HAP-1 (cell line): ENCODE results near the gene OTOG.

Source experiments
- DNase-seq, 2 experiments: peaks; one replicate each; pipeline ENCODE4 v3.0.0-alpha.2; 2016 to 2020; ENCODE audit warnings: low spot score in 2 of 2
- H3K27me3 ChIP-seq: fragments of 250-450 bp; sonication (Bioruptor Pico); 2 replicates; pipeline ENCODE4 v1.5.1; 2020; ENCODE audit warnings: low read depth, mild to moderate bottlenecking, moderate library complexity
- H3K36me3 ChIP-seq: fragments of 250-450 bp; sonication (Bioruptor Pico); replicated peaks from 2 replicates; pipeline ENCODE4 v1.5.1; 2020; ENCODE audit warnings: mild to moderate bottlenecking
- H3K4me1 ChIP-seq: fragments of 250-450 bp; sonication (Bioruptor Pico); 2 replicates; pipeline ENCODE4 v1.5.1; 2020; ENCODE audit warnings: mild to moderate bottlenecking
- H3K4me3 ChIP-seq: fragments of 250-450 bp; sonication (Bioruptor Pico); 2 replicates; pipeline ENCODE4 v1.5.1; 2020; ENCODE audit warnings: mild to moderate bottlenecking, moderate library complexity
- H3K9me3 ChIP-seq: fragments of 250-450 bp; sonication (Bioruptor Pico); 2 replicates; pipeline ENCODE4 v1.5.1; 2020; ENCODE audit warnings: mild to moderate bottlenecking, moderate library complexity
- in situ Hi-C: fragments of 300-500 bp; cut with MboI; formaldehyde crosslinking; loops from 3 replicates; pipeline ENCODE4 v1.14.3; 2020; ENCODE audit warnings: low sequenced_read_pairs, inconsistent platforms, mixed read lengths

Gene OTOG

DNA sequence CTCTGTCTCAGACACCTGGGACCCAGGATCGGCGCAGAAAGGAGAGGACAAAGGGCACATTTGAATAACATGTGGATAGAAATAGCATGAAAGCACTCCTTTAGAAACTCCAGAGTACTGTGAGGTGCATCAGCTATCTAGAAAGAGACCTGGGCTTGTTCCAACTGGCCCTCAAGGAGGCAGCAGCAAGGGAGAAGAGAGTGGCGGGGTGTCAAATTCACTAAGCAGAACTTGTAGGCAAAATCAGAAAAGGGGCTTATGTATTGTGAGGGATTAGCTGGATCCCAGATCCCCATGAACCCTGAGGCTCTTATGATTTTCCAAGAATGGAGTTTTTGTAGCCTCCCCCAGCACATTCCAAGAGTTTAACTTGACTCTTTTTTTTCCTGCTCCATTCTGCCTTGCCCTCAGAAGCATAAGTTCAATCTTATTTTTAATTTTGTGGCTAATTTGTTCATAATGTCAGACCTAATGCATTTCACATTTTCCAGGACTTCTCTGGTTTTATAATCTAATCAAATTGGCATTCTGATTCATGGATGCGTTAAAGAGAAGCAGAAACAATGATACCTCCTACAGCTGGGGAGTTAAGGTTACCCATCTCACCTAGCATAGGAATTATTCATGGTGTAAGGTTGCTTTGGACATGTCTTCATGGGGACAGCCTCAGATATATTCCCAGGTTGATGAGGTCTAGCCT lies 36.4 kb upstream of the OTOG start:
- H3K4me3 ChIP-seq: no peak overlapping the region
- no peaks in the 10 kb centered on the region for H3K36me3 ChIP-seq
- H3K27me3 ChIP-seq: peaks cover 9% of the 10 kb centered on the region; the same call in 1 of the 2 replicates
- H3K9me3 ChIP-seq: no peaks in the 10 kb centered on the region
- no peaks in the 10 kb centered on the region for H3K4me1 ChIP-seq
- in situ Hi-C loops: no loop called here
- no peak for DNase-seq

DNA sequence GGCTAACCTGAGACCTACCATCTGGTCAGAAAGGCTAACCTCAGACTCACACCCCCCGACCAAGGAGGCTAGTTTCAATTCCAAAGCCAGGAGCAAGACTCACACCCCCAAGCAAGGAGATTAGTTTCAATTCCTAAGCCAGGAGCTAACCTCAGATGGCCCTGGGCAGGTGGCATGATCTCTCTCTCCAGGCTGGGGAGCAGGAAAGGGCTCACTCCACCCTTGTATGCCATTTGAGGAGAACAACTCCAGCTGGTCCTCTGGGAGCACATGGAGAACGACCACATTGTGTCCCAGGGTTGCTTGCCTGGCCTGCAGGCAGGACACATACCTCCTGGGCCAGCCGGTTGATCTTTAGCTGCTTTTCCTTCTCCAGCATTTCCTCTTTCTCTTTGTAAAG lies 35.5 kb upstream of the OTOG start:
- no peaks in the 10 kb centered on the region for H3K4me1 ChIP-seq
- H3K36me3 ChIP-seq: no peaks in the 10 kb centered on the region
- DNase-seq: no peak
- no peaks in the 10 kb centered on the region for H3K9me3 ChIP-seq
- no peak overlapping the region for H3K4me3 ChIP-seq
- in situ Hi-C loops: no loop called here
- H3K27me3 ChIP-seq: peaks cover 9% of the 10 kb centered on the region; the same call in 1 of the 2 replicates

DNA sequence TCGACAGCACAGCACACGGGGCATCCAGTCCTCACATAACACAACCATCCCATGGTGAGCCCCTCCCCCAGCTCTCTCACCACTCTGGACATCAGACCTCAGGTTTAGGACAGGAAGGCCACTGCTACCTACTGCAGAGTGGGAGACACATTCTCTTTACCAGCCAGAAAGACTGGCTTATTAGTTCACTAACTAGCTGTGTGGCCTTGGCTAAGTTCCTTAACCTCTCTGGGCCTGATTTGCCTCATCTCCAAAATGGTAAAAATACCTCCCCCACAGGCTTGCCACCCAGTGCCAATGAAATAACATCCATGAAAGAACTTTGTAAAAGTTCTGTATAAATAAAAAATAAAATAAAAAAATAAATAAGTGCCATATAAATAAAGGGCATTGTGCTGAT lies 35.0 kb upstream of the OTOG start:
- Histone ChIP-seq H3K4me3 (no peak overlapping the region), H3K36me3 (no peaks in the 10 kb centered on the region), H3K27me3 (peaks cover 9% of the 10 kb centered on the region; the same call in 1 of the 2 replicates), H3K9me3 (no peaks in the 10 kb centered on the region), H3K4me1 (no peaks in the 10 kb centered on the region)
- in situ Hi-C loops: no loop called here
- DNase-seq: no peak

DNA sequence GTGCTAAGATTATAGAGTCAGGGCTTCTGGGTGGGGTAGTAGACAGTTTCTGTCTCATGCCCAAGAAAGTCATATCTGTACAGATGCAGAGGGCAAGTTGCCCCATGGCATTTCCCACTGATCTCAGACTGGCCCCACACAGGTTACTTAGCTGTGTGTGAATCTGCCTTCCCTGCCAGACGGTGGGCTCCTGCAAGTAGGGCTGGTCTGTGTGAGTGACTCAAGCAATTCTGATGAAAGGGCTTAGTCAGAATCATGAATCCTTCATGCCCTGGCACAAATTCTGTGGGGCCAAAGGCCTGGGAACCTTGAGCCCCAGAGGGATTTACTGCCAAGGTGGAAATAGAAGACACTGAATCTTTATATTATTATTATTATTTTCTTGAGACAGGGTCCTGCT lies 33.2 kb upstream of the OTOG start:
- in situ Hi-C loops: no loop called here

DNA sequence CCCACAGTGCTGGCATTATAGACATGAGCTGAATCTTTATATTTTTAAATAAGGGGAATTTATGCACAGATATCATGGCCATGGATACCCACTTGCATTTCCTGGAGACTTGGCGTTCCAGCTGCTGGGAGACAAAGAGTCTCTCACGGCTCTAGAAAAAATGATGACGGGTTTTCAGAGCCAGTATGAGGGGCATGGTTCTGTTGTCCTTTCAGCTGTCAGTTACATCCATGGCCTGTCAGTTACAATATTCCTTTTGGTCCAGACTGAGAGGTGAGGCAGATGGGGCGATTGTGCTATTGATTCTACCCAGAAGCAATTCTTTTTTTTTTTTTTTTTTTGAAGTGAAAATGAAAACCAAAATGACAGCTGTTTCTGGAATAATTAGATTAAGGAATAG lies 32.6 kb upstream of the OTOG start:
- H3K27me3 ChIP-seq: peaks cover 4% of the 10 kb centered on the region; the same call in 1 of the 2 replicates
- no peak for DNase-seq
- H3K36me3 ChIP-seq: no peaks in the 10 kb centered on the region
- H3K4me3 ChIP-seq: no peak overlapping the region
- H3K9me3 ChIP-seq: no peaks in the 10 kb centered on the region
- no peaks in the 10 kb centered on the region for H3K4me1 ChIP-seq
- in situ Hi-C loops: no loop called here

More for the DNA sequence above, 33.2 kb upstream of the OTOG start:
- H3K36me3 ChIP-seq: no peaks in the 10 kb centered on the region
- peaks cover 4% of the 10 kb centered on the region; the same call in 1 of the 2 replicates for H3K27me3 ChIP-seq
- H3K4me3 ChIP-seq: no peak overlapping the region
- H3K9me3 ChIP-seq: no peaks in the 10 kb centered on the region
- no peaks in the 10 kb centered on the region for H3K4me1 ChIP-seq
- no peak for DNase-seq

DNA sequence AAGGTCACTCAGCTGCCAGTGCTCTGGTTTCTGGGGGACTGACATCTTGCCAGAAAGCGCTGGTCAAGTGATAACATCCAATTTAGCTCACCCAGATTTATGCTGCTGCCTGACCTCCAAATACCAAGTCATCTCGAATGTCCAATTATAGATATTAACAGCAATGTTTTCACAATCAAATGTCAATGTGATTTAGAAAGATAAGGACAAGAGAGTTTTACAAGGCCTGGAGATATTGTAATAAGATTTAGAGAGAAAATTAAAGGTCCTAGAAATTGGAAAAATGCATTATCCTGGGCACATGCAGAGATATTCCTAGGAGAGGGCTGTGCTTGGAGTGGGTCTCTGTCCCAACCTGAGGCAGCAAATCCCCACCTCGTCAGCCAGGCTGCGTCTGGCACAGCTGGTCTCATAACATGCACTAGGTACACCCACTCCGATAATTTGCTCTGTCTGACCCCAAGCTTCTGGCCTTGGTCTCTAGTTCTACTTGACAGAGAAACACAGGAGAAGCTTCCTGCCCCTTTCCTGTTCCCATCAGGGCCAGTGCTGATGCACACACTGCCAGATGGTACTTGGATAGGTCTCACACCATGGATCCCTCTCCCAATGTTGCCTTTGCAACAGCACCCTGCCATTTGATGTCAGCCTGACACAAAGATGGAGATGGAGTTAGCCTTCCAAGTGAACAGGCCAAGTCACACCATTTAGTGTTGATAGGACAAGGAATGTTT lies 31.4 kb upstream of the OTOG start:
- no peak for DNase-seq
- in situ Hi-C loops: no loop called here

DNA sequence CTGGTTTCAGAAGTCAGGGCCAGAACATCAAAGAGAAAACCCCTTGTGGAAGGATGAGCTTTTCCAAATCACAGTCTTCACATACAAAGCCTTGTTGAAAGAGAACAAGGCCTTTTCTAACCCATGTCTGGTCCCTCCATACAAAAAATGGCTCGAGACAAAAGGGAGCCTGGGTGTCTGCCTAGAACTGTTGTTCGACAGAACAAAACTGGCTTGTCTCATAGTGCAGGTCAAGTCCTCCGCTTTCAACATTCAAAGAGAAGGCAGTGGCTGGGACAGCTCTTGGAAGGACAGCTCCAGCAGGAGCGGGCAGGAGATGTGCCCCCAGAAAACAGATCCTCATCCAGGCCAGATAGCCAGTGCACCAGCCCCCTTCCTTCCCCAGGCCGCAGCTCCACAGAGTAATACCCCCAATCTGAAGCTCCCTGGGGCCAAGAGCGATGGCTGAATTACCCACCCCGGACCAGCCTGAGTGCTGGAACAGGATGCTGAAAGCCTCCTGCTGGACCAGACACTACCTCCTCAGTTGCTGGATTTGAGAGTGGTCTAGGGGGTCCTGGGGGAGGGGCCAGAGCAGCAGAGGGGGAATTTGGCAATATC lies 30.4 kb upstream of the OTOG start:
- DNase-seq: no peak
- Histone ChIP-seq H3K9me3 (no peaks in the 10 kb centered on the region), H3K36me3 (no peaks in the 10 kb centered on the region), H3K27me3 (no peaks in the 10 kb centered on the region), H3K4me3 (no peak overlapping the region), H3K4me1 (no peaks in the 10 kb centered on the region)
- in situ Hi-C loops: no loop called here

More for the DNA sequence above, 31.4 kb upstream of the OTOG start:
- Histone ChIP-seq H3K36me3 (no peaks in the 10 kb centered on the region), H3K27me3 (peaks cover 2% of the 10 kb centered on the region; the same call in 1 of the 2 replicates), H3K4me3 (no peak overlapping the region), H3K4me1 (no peaks in the 10 kb centered on the region), H3K9me3 (no peaks in the 10 kb centered on the region)

DNA sequence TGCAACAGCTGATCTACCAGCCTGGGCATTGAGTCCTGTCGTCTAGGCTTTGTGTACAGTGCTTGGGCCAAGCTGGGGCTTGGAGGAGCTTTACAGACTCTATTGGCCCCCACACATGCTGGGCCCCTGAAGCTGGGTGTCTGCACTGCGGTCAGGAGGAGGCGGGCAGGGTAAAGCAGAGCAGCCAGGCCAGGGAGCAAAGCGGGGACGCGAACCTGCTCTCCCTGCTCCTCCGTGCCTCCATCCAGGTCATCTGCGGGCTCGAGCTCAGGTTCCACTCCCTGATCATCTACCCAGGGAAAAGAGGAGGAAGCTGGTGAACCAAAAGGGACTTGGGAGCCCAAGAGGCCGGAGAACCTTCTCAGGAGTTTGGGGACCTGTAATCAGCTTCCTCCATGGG lies 29.9 kb upstream of the OTOG start:
- DNase-seq: no peak
- H3K27me3 ChIP-seq: no peaks in the 10 kb centered on the region
- in situ Hi-C loops: no loop called here
- no peaks in the 10 kb centered on the region for H3K4me1 ChIP-seq
- no peak overlapping the region for H3K4me3 ChIP-seq
- H3K36me3 ChIP-seq: no peaks in the 10 kb centered on the region
- no peaks in the 10 kb centered on the region for H3K9me3 ChIP-seq

DNA sequence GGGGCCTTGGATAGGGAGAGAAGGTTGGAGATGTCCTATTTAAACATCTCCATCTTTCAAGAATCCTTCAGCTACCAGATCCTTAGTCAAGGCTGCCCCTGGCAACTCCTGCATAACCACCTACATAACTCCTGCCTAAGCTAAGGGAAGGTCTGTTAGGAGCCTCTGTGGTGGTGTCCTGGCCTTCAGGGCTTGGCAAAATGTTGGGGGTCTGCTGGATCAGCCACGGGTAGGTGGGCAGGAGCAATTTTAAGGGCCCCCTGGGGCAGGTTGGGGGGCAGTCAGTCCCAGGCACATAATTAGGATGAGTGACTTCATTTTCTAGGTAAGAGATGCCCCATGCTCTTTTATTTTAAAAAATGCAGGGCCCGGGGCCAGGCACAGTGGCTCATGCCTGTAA lies 28.7 kb upstream of the OTOG start:
- Histone ChIP-seq H3K36me3 (no peaks in the 10 kb centered on the region), H3K9me3 (no peaks in the 10 kb centered on the region), H3K27me3 (no peaks in the 10 kb centered on the region), H3K4me1 (no peaks in the 10 kb centered on the region), H3K4me3 (no peak overlapping the region)
- no peak for DNase-seq
- in situ Hi-C loops: no loop called here

DNA sequence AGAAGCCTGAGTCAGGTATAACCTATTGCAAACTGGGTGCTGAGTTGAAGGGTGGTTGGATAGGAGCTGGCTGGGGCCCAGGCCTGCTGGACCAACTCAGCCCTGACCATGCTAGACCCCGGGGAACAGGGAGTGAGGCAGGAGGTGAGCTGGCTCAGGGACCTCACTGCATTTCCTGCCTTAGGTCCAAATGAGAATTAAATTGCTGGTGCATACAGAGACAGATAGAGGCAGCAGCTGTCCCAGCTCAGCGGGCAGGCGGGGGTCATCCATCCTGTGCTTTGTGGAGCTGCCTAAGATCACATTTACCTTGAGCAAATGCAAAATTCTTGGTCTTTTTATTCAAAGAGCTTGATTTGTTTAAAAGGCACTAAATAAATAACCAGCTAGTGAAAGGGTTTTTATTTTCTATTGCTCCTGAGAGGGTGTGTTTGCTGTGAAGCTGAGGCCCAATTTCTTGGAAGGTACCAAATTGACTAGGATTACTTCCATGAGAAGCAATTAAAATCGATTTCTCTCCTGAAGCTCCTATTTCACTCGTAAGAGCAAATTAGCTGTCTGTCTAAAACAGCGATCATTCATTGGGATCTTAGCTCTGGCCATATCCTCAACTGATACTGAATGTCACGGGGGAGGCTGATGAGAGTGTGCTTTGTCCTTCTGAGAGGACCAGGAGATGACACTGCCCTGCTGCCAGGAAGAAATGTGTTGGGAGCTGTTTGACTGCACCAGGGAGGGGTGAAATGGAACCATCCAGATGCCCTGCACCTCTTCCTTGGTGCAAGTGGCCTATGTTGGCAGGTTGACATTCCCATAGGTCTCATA lies 27.8 kb upstream of the OTOG start:
- no peaks in the 10 kb centered on the region for H3K36me3 ChIP-seq
- no peaks in the 10 kb centered on the region for H3K4me1 ChIP-seq
- in situ Hi-C loops: no loop called here
- no peak overlapping the region for H3K4me3 ChIP-seq
- no peaks in the 10 kb centered on the region for H3K9me3 ChIP-seq
- no peaks in the 10 kb centered on the region for H3K27me3 ChIP-seq
- no peak for DNase-seq

DNA sequence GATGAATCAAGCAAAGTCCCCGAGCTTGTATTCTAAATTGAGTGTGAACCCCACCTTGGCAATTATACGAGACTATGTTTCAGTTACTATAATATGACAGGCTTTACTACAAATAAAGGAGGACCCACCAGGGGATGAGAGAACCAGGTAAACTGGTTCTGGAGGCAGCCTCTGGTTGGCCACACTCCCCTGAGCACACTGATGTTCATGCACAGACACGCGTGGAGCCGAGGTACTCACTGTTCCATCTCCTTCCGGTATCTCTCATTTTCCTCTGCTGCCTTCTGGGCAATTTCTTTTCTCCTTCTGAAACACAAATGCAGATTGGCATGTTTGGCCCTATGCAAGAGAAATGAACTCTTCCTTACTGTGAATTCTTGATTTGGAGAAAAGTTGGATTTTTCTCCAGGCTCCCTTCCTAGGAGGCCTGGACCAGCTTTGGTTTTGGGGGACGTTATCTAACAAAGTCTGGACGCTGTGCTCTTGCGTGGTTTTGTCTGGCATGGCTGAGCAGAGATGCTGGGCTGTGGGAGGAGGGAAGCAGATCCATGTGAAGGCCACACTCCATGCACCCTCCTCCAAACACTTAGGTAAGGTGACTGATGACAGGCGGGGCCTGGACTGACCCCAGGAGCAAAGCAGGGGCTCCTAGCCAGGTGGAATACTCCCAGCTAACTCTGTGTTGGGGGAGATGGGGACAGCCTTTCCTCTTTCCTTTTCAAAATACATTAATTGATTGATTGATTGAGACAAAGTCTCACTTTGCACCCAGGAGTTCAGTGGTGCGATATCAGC lies 25.8 kb upstream of the OTOG start:
- no peak for DNase-seq
- no peaks in the 10 kb centered on the region for H3K9me3 ChIP-seq
- no peak overlapping the region for H3K4me3 ChIP-seq
- no peaks in the 10 kb centered on the region for H3K27me3 ChIP-seq
- H3K36me3 ChIP-seq: no peaks in the 10 kb centered on the region
- in situ Hi-C loops: loop anchor here (10.0 kb wide), 1 partner anchor 137 kb away; the partner anchor contains the start of gene KCNJ11
- no peaks in the 10 kb centered on the region for H3K4me1 ChIP-seq

DNA sequence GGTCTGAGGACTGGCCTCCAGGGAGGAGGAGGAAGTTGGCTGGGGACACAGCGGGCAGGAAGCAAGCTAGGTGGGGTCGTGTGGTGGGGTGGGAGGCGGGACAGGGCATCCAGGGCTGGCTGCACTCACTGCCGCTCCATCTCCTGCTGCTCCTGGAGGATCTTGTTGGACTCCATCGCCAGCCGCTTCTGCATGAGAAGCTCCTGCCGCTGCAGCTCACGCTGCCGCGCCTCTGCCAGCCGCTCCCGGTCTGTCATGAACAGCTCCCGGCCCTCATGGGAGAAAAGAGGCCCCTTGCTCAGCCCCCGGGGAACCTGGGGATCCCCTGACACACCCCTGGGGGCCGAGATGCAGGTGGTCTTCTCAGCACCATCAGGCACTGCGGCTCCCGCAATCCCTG lies 24.4 kb upstream of the OTOG start:
- no peak overlapping the region for H3K4me3 ChIP-seq
- no peaks in the 10 kb centered on the region for H3K27me3 ChIP-seq
- no peaks in the 10 kb centered on the region for H3K36me3 ChIP-seq
- H3K4me1 ChIP-seq: no peaks in the 10 kb centered on the region
- no peaks in the 10 kb centered on the region for H3K9me3 ChIP-seq
- DNase-seq: no peak
- in situ Hi-C loops: loop anchor here (10.0 kb wide), 1 partner anchor 138 kb away; the partner anchor contains the start of gene KCNJ11

DNA sequence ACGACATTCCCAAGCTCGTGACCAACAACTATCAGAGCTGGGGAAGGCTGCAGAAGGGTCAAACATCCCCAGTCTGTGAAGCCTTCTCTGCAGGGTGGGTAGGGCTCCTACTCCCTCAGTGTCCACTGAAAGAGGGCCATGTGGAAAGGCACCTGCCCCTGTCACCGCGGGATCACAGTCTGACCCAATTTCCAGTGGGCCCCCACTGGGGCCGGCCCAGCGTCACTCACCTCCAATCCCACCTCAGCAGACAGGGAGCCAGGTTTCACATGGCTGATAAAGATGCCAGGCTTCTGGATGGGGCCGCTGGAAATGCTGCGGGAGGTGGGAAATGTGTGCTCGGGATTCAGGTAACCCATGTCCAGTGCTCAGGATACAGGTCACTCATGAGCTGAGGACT lies 22.8 kb upstream of the OTOG start:
- Histone ChIP-seq H3K4me1 (no peaks in the 10 kb centered on the region), H3K36me3 (no peaks in the 10 kb centered on the region), H3K9me3 (no peaks in the 10 kb centered on the region), H3K27me3 (no peaks in the 10 kb centered on the region), H3K4me3 (no peak overlapping the region)
- no peak for DNase-seq
- in situ Hi-C loops: loop anchor here (10.0 kb wide), 1 partner anchor 139 kb away; the partner anchor contains the start of gene KCNJ11
